Heart right ventricle (tissue), 16 donors: ENCODE measurements around the gene PADI1. TPM values are rescaled to one million over a fixed set of nuclear protein-coding genes. Genes with fewer than 3 reads are reported as not detected.

Source experiments
- ATAC-seq, 8 donors: fragments of 200-7000 bp; cut with Tn5 transposase; one replicate each; pipeline ENCODE4 v1.9.1; 2020; ENCODE audit warnings: mild to moderate bottlenecking in 8 of 8, moderate library complexity in 8 of 8, moderate number of reproducible peaks in 1 of 8
- DNase-seq, 2 donors: peaks; one replicate each; pipeline ENCODE4 v3.0.0-alpha.2; 2020
- H3K27ac ChIP-seq, 10 donors: fragments of 200-600 bp; sonication (generic) in 2 of 10; one replicate each; pipeline versions ENCODE4 v1.5.0 to v1.8.0; 2020 to 2022; ENCODE audit warnings: mild to moderate bottlenecking in 3 of 10
- H3K27me3 ChIP-seq, 7 donors: fragments of 200-600 bp; one replicate each; pipeline ENCODE4 v1.8.0; 2021 to 2022; ENCODE audit warnings: mild to moderate bottlenecking in 2 of 7
- H3K36me3 ChIP-seq, 9 donors: fragments of 200-600 bp; sonication (generic) in 1 of 9; one replicate each; pipeline versions ENCODE4 v1.5.0 to v1.8.0; 2020 to 2022; ENCODE audit warnings: mild to moderate bottlenecking in 2 of 9
- H3K4me1 ChIP-seq, 9 donors: fragments of 200-600 bp; sonication (generic) in 1 of 9; one replicate each; pipeline versions ENCODE4 v1.5.0 to v1.8.0; 2020 to 2022; ENCODE audit warnings: mild to moderate bottlenecking in 4 of 9
- H3K4me3 ChIP-seq, 10 donors: fragments of 200-600 bp; sonication (generic) in 2 of 10; one replicate each; pipeline versions ENCODE4 v1.5.0 to v1.8.0; 2020 to 2022; ENCODE audit warnings: mild to moderate bottlenecking in 7 of 10, moderate library complexity in 2 of 10
- H3K9me3 ChIP-seq, 11 donors: fragments of 200-600 bp in 10 of 11; sonication (generic) in 2 of 11; one replicate each; pipeline versions ENCODE4 v1.5.0 to v1.8.0; 2013 to 2022; ENCODE audit warnings: mild to moderate bottlenecking in 2 of 11, control low read depth in 1 of 11, moderate library complexity in 1 of 11
- WGBS, 2 donors: extraction: QIAGEN DNeasy Blood & Tissue Kit; methylation state at CpG; one replicate each; pipeline ENCODE4 v1.1.7; 2013; ENCODE audit warnings: inconsistent platforms in 1 of 2; 5-methylcytosine and 5-hydroxymethylcytosine counted together
- intact Hi-C, 10 donors: fragments of 100-400 bp; cut with DNase I; formaldehyde crosslinking; loops; one replicate each; pipeline versions ENCODE4 v1.11.1 to v1.14.2; 2022
- polyA plus RNA-seq, 2 donors: library from polyadenylated mRNA; stranded (reverse); fragments of 200-250 nt; gene quantifications; one replicate each; pipeline ENCODE4 v1.2.3, GENCODE V29; 2013
- total RNA-seq, 10 donors: library from RNA; stranded (reverse); fragmentation: NEBNext Ultra II Directional in 3 of 10; extraction: Animal tissue kit (Norgen Biotek cat#: 25700) in 3 of 10; gene quantifications; one replicate each; pipeline versions ENCODE4 v1.2.1 to v1.2.4, GENCODE V29; 2021 to 2023
- TF ChIP-seq, protein P1 (sequence below), 9 donors: fragments of 200-600 bp; sonication (generic) in 2 of 9; IDR thresholded peaks; one replicate each; pipeline versions ENCODE4 v1.5.0 to v1.8.0; 2021 to 2022; ENCODE audit warnings: antibody characterized with exemption in 9 of 9, mild to moderate bottlenecking in 5 of 9, moderate library complexity in 1 of 9
- donor health status: Arrhythmogenic right ventricular cardiomyopathy.
- donor health status: ischemic (EF 13 %, LVEDD 7.1; RV severe dilation, severe dysfunction).
- donor health status: healthy with polysubstance abuse.
- donor health status: DM: no; HTN: yes; CAD: no.
- donor health status: DM: no; HTN: no; CAD: no.
- donor health status: ischemic (EF 25% LVEDD 6.9; RV normal size, moderate dysfunction).
- donor health status: ischemic (EF 25% LVEDD 5.7; RV mildly dilated, moderate dysfunction).
- donor health status: healthy.
- donor health status: DM: yes; HTN: yes; CAD: no.
- donor health status: Ischemic cardiomyopathy.
- donor health status: ischemic (EF 35%, LVEDD 5.7; RV mildly dilated, moderate dysfunction).
- donor health status: nonischemic (EF 11% LVEDD 7.7; RV severe dilation, severe dysfunction).
- donor health status: DM: yes; HTN: yes; CAD: no.
- donor health status: PGD.
- donor health status: ischemic (EF 29% LVEDD 5.4; RV normal size, mild dysfunction).
- donor health status: nonischemic (EF 23%, LVEDD 6.1; RV moderate dilation, normal function).

PADI1 gene
- total and polyA plus RNA-seq, 12 donors: 0.01 TPM; not detected in 11

DNA sequence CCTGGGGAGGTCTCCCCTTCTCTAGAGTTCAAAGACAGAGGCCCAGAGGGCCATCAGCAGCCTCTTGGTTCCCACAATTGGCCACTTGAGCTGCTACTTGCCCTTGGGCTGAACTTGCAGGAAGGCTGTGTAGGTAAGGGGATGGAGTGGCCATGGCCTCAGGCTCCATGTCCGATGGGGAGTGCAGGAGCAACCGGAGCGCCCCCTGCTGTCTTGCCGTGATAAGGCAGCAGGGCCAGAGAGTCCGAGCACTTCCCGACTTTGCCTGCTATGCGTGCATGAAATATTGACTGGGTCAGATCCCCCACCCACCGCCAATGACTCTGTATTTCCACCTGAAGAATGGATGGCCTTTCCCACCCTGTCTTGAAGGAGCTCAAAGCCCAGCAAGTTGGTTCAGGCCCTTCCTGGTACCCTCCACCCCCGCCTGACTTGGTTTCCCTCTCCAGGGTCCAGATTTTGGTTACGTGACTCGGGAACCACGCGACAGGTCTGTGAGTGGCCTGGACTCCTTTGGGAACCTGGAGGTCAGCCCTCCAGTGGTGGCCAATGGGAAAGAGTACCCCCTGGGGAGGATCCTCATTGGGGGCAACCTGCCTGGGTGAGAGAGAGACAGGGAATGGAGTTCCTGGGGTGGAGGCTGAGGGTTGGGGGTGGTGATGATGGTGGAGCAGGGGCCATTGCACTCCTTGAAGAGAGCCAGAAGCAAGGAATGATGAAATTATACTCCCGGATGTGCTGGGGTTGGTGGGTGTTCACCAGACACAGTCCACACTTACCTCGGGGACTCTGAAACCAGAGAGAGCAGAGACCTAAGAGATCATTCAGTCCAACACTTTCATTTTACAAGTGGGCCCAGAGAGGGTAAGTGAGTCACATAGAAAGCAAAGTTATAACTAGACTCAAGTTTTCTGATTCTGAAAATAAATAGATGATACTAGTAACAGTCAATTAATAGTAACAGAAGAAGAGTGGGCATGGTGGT lies 69.5 kb downstream of the PADI1 start:
- ATAC-seq (no peak), DNase-seq (no peak)
- Histone ChIP-seq H3K27me3 (peaks cover 8 to 42% (median 30%) of the 10 kb centered on the region in 7 donors), H3K27ac (no peak overlapping the region), H3K4me1 (peaks cover 0 to 8% (median 0%) of the 10 kb centered on the region in 9 donors), H3K9me3 (no peaks in the 10 kb centered on the region), H3K36me3 (no peaks in the 10 kb centered on the region), H3K4me3 (no peak overlapping the region)
- 41 to 44% methylated on average over 15 of the region's 15 CpGs for WGBS, 2 donors
- intact Hi-C loops: no loop called here
- TF ChIP-seq, protein P1, sequence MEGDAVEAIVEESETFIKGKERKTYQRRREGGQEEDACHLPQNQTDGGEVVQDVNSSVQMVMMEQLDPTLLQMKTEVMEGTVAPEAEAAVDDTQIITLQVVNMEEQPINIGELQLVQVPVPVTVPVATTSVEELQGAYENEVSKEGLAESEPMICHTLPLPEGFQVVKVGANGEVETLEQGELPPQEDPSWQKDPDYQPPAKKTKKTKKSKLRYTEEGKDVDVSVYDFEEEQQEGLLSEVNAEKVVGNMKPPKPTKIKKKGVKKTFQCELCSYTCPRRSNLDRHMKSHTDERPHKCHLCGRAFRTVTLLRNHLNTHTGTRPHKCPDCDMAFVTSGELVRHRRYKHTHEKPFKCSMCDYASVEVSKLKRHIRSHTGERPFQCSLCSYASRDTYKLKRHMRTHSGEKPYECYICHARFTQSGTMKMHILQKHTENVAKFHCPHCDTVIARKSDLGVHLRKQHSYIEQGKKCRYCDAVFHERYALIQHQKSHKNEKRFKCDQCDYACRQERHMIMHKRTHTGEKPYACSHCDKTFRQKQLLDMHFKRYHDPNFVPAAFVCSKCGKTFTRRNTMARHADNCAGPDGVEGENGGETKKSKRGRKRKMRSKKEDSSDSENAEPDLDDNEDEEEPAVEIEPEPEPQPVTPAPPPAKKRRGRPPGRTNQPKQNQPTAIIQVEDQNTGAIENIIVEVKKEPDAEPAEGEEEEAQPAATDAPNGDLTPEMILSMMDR (IDR thresholded peaks at IDR 0.05): peak in 7 of 9 donors; percentile 33 to 64 (median 41)

DNA sequence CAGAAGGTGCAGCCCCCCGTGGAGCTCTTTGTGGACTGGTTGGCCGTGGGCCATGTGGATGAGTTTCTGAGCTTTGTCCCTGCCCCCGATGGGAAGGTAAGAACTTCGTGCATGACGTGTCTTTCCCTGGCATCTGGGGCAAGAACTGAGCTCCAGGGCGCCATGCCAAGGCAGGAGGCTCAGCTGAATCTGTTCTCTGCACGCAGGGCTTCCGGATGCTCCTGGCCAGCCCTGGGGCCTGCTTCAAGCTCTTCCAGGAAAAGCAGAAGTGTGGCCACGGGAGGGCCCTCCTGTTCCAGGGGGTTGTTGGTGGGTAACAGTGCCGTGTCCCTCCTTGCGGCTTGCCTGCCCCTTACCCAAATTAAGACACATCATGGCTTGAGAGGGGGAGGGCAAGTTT lies 71.6 kb downstream of the PADI1 start:
- Histone ChIP-seq H3K27ac (no peak overlapping the region), H3K36me3 (no peaks in the 10 kb centered on the region), H3K27me3 (peaks cover 8 to 54% (median 41%) of the 10 kb centered on the region in 7 donors), H3K9me3 (no peaks in the 10 kb centered on the region), H3K4me1 (peaks cover 0 to 12% (median 0%) of the 10 kb centered on the region in 9 donors), H3K4me3 (no peak overlapping the region)
- intact Hi-C loops: no loop called here
- DNase-seq (no peak), ATAC-seq (no peak)
- TF ChIP-seq, protein P1 (IDR thresholded peaks at IDR 0.05): no peak
- 62 to 64% methylated on average over 11 of the region's 11 CpGs for WGBS, 2 donors

DNA sequence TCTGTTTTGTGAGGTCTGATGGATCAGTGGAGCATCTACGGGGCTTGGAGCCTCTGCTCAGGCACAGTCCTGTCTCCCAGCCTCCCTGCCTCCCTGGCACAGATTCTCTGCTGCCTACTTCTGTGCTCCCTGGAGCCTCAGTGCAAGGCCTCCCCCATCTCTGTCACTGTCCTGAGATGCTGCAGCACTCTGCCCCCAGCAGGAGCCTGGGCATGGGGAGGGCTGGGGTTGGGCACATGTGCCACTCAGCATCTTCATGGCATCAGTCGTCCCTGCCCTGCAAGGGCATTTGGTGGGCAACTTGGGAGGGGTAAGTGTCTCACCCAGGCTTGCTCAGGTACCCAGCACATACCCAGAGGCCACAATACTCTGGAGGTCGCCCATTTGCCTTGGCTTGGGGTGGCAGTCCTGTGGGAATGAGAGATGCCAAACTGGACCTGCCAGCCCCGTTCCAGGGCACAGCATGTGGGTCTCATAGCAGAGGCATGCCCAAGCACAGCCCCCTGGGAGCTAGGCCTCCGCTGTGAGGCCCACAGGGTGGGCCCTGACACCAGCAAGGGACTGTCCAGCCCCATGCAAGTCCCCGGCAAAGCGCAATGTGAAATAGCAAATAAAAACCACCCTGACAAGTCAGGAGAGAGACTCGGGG lies 72.7 kb downstream of the PADI1 start:
- peaks cover 8 to 56% (median 41%) of the 10 kb centered on the region in 7 donors for H3K27me3 ChIP-seq
- no peak for ATAC-seq
- H3K4me3 ChIP-seq: no peak overlapping the region
- no peaks in the 10 kb centered on the region for H3K36me3 ChIP-seq
- H3K4me1 ChIP-seq: peaks cover 0 to 22% (median 0%) of the 10 kb centered on the region in 9 donors
- H3K27ac ChIP-seq: no peak overlapping the region
- no peak for DNase-seq
- WGBS, 2 donors: 78 to 79% methylated on average over 8 of the region's 8 CpGs
- TF ChIP-seq, protein P1 (IDR thresholded peaks at IDR 0.05): no peak
- no peaks in the 10 kb centered on the region for H3K9me3 ChIP-seq
- intact Hi-C loops: no loop called here

DNA sequence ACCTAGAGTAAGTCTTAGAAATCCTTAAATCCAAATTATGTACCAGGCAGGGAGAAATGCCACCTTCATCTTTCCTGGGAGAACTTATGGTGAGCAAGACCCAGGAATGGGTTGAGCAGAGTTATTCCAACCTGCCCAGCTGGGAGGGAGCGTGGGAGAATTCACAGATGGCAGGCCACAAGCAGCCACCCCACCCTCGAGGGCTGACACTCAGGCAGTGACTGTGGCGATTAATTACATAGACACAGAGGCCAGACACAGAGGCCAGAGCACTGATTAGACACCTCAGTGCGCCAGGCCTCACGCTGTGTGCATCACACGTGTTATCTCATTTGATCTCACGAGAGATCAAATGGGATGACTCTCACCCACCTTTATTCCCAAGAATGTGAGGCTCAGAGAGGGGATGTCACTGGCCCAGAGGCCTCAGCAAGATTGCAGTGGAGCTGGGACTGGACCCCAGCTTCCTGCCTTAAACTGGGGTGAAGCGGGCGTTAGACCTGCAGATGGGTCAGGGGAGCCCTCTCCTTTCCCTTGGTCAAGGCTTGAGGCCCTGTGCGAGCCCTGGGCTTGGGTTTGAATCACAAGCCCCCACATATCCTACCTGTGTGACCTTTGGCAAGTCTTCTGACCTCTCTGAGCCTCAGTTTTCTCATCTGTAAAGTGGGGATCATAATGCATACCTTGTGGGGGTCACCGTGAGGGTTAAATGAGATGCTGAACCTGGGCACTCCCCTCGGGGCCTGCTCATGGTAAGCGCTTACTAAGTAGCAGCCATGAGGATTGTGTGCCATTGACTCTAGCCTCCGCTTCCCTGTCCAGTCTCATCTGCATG lies 74.3 kb downstream of the PADI1 start:
- TF ChIP-seq, protein P1 (IDR thresholded peaks at IDR 0.05): no peak
- peaks cover 6 to 62% (median 44%) of the 10 kb centered on the region in 7 donors for H3K27me3 ChIP-seq

More for the DNA sequence above, 74.3 kb downstream of the PADI1 start:
- ATAC-seq: no peak
- Histone ChIP-seq H3K27ac (no peak overlapping the region), H3K4me1 (peaks cover 0 to 27% (median 0%) of the 10 kb centered on the region in 9 donors), H3K36me3 (no peaks in the 10 kb centered on the region), H3K4me3 (no peak overlapping the region), H3K9me3 (no peaks in the 10 kb centered on the region)
- intact Hi-C loops: no loop called here
- DNase-seq: no peak
- 74 to 78% methylated on average over 14 of the region's 14 CpGs for WGBS, 2 donors
